GM18508 (cell line): ENCODE measurements around the gene CSNK1G1.
A peak's percentile ranks its signal among the peaks of the same experiment; 100 is the strongest.

Experiments used
- ATAC-seq: cut with Tn5 transposase; IDR thresholded peaks from one replicate; pipeline ENCODE4 v1.9.1; 2021; ENCODE audit warnings: moderate number of reproducible peaks; ENCODE audit not compliant: insufficient read depth, unreplicated experiment

CSNK1G1 gene

GRCh38 chr15:64210371-64210770, 145.6 kb downstream of the CSNK1G1 start:
- ATAC-seq: no peak

- no peak for ATAC-seq
Measured at GRCh38 chr15:64209680-64210334, 146.2 kb downstream of the CSNK1G1 start.

GRCh38 chr15:64205202-64205601, 150.8 kb downstream of the CSNK1G1 start:
- ATAC-seq: no peak

GRCh38 chr15:64197425-64197824, 158.5 kb downstream of the CSNK1G1 start:
- no peak for ATAC-seq

- no peak for ATAC-seq
Measured at GRCh38 chr15:64193971-64194370, 162.0 kb downstream of the CSNK1G1 start.

- no peak for ATAC-seq
Measured at GRCh38 chr15:64191971-64192830, 163.8 kb downstream of the CSNK1G1 start.

GRCh38 chr15:64187396-64188191, 168.4 kb downstream of the CSNK1G1 start:
- no peak for ATAC-seq

GRCh38 chr15:64185146-64185911, 170.6 kb downstream of the CSNK1G1 start:
- ATAC-seq: no peak

- no peak for ATAC-seq
Measured at GRCh38 chr15:64182859-64183370, 173.1 kb downstream of the CSNK1G1 start.

- no peak for ATAC-seq
Measured at GRCh38 chr15:64180235-64180824, 175.6 kb downstream of the CSNK1G1 start.

GRCh38 chr15:64166102-64166890, 189.7 kb downstream of the CSNK1G1 start:
- no peak for ATAC-seq

- ATAC-seq: no peak
Measured at GRCh38 chr15:64164436-64164835, 191.5 kb downstream of the CSNK1G1 start.

GRCh38 chr15:64163659-64164362, 192.2 kb downstream of the CSNK1G1 start:
- no peak for ATAC-seq

- peak; percentile 77 for ATAC-seq
Measured at GRCh38 chr15:64162869-64163658, 192.9 kb downstream of the CSNK1G1 start, which contains the start of gene PPIB. PPIB (minus strand) TSS chr15:64163022; CDS start chr15:64162986, 36 bp downstream.

- ATAC-seq: peak; percentile 11
Measured at GRCh38 chr15:64162478-64162868, 193.5 kb downstream of the CSNK1G1 start.

- no peak for ATAC-seq
Measured at GRCh38 chr15:64161688-64162477, 194.1 kb downstream of the CSNK1G1 start.
